A549 (cell line): ENCODE results near the gene PPP6C.

Experiments used
- CEBPB ChIP-seq, 2 experiments: fragments of >200 bp in 1 of 2; sonication (Bioruptor Twin) in 1 of 2; formaldehyde crosslinking in 1 of 2; IDR thresholded peaks; 2 replicates each; pipeline ENCODE4 v1.6.1; 2012 to 2016
- CHD2 ChIP-seq: fragments of 150-350 bp; IDR thresholded peaks from 2 replicates; pipeline ENCODE4 v1.6.1; 2014; ENCODE audit warnings: low read length; ENCODE audit not compliant: partially characterized antibody
- NR3C1 ChIP-seq: fragments of >200 bp; sonication (Bioruptor Twin); formaldehyde crosslinking; IDR thresholded peaks from 3 replicates; pipeline ENCODE4 v1.6.1; 2017
- POLR2A ChIP-seq: IDR thresholded peaks from 2 replicates; pipeline ENCODE4 v1.6.1; 2012; ENCODE audit warnings: mild to moderate bottlenecking, low read length
- POLR2AphosphoS2 ChIP-seq: conservative IDR thresholded peaks from 2 replicates; pipeline ENCODE4 v1.6.1; 2012; ENCODE audit warnings: low read length, improper control_type of control experiment, inconsistent platforms
- RAD21 ChIP-seq, 2 experiments: fragments of >200 bp in 1 of 2; sonication (Bioruptor Twin) in 1 of 2; formaldehyde crosslinking in 1 of 2; IDR thresholded peaks in 1 of 2; conservative IDR thresholded peaks in 1 of 2; 2 replicates in 1 of 2; 3 replicates in 1 of 2; pipeline ENCODE4 v1.6.1; 2012 to 2018; ENCODE audit warnings: inconsistent platforms in 1 of 2
- SREBF2 ChIP-seq: fragments of 450-650 bp; IDR thresholded peaks from 2 replicates; pipeline ENCODE4 v1.6.1; 2014; ENCODE audit warnings: mild to moderate bottlenecking, moderate library complexity
- TFCP2L1 ChIP-seq: fragments of 250-450 bp; sonication (Bioruptor Pico); IDR thresholded peaks from 2 replicates; pipeline ENCODE4 v1.5.0; 2021; ENCODE audit warnings: mild to moderate bottlenecking
- TF ChIP-seq, protein P1 (sequence below): fragments of 200-600 bp; sonication (generic); IDR thresholded peaks from 2 replicates; pipeline ENCODE4 v1.6.1; 2016; ENCODE audit warnings: antibody characterized with exemption, mild to moderate bottlenecking, moderate library complexity
- TF ChIP-seq, protein P2 (sequence below): fragments of >200 bp; sonication (Bioruptor Twin); formaldehyde crosslinking; IDR thresholded peaks from 3 replicates; pipeline ENCODE4 v1.5.1; 2016
- TF ChIP-seq, protein P3 (sequence below): IDR thresholded peaks from 2 replicates; pipeline ENCODE4 v1.6.1; 2012
- TF ChIP-seq, protein P4 (sequence below): fragments of 150-350 bp; IDR thresholded peaks from 2 replicates; pipeline ENCODE4 v1.6.1; 2014; ENCODE audit warnings: low read depth, mild to moderate bottlenecking, low read length

DNA sequence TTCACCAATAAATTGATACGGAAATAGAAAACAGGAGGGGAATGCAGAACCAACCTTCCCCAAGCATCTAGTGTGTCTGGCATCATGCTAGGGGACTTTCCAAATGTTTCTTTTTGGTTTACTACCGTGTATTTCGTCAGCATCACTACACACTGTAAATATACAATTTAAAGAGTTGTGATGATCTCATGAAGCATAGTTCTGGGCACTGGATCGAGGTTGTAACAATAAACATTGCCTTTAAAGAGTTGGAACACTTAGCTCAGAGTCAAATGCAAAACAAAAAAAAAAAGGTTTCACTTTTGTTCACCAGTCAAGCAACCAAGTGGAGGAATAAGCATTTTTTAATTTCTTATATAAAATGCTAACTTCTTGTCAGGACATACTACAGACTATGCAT is 43.4 kb downstream of the PPP6C start:
- TF ChIP-seq, protein P1, sequence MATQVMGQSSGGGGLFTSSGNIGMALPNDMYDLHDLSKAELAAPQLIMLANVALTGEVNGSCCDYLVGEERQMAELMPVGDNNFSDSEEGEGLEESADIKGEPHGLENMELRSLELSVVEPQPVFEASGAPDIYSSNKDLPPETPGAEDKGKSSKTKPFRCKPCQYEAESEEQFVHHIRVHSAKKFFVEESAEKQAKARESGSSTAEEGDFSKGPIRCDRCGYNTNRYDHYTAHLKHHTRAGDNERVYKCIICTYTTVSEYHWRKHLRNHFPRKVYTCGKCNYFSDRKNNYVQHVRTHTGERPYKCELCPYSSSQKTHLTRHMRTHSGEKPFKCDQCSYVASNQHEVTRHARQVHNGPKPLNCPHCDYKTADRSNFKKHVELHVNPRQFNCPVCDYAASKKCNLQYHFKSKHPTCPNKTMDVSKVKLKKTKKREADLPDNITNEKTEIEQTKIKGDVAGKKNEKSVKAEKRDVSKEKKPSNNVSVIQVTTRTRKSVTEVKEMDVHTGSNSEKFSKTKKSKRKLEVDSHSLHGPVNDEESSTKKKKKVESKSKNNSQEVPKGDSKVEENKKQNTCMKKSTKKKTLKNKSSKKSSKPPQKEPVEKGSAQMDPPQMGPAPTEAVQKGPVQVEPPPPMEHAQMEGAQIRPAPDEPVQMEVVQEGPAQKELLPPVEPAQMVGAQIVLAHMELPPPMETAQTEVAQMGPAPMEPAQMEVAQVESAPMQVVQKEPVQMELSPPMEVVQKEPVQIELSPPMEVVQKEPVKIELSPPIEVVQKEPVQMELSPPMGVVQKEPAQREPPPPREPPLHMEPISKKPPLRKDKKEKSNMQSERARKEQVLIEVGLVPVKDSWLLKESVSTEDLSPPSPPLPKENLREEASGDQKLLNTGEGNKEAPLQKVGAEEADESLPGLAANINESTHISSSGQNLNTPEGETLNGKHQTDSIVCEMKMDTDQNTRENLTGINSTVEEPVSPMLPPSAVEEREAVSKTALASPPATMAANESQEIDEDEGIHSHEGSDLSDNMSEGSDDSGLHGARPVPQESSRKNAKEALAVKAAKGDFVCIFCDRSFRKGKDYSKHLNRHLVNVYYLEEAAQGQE: no peak
- TF ChIP-seq CHD2 (no peak), SREBF2 (no peak), POLR2A (no peak), RAD21 (conservative IDR thresholded peaks at IDR 0.05 in 1 of 2, IDR thresholded peaks at IDR 0.05 in 1 of 2) (no peak), POLR2AphosphoS2 (no peak), TFCP2L1 (CRISPR knock-in tag) (no peak), CEBPB (IDR thresholded peaks at IDR 0.05) (no peak), NR3C1 (no peak)
- TF ChIP-seq, protein P2, sequence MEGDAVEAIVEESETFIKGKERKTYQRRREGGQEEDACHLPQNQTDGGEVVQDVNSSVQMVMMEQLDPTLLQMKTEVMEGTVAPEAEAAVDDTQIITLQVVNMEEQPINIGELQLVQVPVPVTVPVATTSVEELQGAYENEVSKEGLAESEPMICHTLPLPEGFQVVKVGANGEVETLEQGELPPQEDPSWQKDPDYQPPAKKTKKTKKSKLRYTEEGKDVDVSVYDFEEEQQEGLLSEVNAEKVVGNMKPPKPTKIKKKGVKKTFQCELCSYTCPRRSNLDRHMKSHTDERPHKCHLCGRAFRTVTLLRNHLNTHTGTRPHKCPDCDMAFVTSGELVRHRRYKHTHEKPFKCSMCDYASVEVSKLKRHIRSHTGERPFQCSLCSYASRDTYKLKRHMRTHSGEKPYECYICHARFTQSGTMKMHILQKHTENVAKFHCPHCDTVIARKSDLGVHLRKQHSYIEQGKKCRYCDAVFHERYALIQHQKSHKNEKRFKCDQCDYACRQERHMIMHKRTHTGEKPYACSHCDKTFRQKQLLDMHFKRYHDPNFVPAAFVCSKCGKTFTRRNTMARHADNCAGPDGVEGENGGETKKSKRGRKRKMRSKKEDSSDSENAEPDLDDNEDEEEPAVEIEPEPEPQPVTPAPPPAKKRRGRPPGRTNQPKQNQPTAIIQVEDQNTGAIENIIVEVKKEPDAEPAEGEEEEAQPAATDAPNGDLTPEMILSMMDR: no peak
- TF ChIP-seq, protein P3, sequence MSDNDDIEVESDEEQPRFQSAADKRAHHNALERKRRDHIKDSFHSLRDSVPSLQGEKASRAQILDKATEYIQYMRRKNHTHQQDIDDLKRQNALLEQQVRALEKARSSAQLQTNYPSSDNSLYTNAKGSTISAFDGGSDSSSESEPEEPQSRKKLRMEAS: no peak
- TF ChIP-seq, protein P4, sequence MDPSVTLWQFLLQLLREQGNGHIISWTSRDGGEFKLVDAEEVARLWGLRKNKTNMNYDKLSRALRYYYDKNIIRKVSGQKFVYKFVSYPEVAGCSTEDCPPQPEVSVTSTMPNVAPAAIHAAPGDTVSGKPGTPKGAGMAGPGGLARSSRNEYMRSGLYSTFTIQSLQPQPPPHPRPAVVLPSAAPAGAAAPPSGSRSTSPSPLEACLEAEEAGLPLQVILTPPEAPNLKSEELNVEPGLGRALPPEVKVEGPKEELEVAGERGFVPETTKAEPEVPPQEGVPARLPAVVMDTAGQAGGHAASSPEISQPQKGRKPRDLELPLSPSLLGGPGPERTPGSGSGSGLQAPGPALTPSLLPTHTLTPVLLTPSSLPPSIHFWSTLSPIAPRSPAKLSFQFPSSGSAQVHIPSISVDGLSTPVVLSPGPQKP: no peak
